Hepatic stellate cell (primary cell): ENCODE measurements around the gene EMC6.
A peak's percentile ranks its signal among the peaks of the same experiment; 100 is the strongest.

Source experiments
- DNase-seq: peaks from one replicate; pipeline ENCODE4 v3.0.0; 2011; ENCODE audit warnings: low spot score

Gene EMC6

DNA sequence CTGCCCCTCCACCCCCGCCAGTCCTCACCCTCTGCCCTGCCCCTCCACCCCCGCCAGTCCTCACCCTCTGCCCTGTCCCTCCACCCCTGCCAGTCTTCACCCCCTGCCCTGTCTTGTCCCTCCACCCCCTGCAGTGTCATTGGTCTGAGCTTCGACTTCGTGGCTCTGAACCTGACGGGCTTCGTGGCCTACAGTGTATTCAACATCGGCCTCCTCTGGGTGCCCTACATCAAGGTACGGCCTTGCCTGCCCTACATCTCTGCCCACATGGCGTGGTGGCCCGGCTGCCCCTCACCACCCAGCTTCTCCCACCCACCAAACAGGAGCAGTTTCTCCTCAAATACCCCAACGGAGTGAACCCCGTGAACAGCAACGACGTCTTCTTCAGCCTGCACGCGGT lies 12.3 kb upstream of the EMC6 start:
- no peak for DNase-seq

DNA sequence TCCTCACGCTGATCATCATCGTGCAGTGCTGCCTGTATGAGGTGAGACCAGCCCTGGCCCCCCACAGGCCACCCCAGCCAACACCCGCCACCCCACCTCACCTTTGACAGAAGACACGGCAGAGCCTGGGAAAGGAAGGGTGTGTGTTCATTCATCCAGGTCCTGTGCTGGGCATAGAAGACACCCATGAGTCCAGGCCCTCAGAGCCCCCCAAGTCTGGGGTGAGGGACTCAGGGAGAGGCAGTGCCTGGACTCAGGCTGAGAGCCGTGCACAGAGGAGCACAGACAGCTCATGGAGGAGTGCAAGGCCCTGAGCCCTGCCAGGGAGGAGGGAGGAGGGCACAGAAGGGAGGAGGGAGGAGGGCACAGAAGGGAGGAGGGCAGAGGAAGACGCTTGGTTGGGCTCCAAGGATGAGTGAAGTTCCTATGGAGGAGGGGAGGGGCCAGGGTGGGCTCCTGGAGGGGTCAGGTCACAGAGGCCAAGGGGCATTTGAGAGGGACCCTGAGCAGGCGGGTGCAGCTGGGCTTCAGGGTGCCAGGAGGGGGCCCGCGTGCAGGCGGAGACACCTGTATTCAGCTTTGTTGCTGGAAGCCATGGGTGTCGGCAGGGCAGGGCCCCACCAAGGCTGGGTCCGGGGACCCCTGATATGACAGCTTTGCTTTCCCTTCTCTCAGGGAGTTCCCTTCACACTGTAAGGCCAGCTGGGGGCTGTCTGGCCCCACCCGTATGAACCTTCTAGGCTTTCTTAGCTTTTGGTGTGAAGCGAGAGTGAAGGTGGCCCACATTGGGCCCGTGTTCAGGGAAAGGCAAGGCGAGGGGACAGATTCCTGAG lies 11.6 kb upstream of the EMC6 start:
- DNase-seq, result no peak

DNA sequence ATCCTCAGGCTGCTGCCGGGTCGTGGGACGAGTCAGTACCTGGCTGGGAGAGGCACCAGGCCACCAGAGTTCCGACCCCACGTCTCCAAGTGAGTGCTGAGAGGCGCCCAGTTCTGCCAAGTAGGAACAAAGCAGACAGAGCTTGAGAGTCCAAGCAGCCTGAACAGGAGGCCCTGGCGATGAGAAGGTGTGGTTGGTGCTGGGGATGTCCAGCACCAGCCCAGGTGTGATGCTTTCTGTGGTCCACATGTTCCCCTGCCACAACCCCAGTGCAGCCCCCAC lies 11.1 kb upstream of the EMC6 start:
- no peak for DNase-seq

DNA sequence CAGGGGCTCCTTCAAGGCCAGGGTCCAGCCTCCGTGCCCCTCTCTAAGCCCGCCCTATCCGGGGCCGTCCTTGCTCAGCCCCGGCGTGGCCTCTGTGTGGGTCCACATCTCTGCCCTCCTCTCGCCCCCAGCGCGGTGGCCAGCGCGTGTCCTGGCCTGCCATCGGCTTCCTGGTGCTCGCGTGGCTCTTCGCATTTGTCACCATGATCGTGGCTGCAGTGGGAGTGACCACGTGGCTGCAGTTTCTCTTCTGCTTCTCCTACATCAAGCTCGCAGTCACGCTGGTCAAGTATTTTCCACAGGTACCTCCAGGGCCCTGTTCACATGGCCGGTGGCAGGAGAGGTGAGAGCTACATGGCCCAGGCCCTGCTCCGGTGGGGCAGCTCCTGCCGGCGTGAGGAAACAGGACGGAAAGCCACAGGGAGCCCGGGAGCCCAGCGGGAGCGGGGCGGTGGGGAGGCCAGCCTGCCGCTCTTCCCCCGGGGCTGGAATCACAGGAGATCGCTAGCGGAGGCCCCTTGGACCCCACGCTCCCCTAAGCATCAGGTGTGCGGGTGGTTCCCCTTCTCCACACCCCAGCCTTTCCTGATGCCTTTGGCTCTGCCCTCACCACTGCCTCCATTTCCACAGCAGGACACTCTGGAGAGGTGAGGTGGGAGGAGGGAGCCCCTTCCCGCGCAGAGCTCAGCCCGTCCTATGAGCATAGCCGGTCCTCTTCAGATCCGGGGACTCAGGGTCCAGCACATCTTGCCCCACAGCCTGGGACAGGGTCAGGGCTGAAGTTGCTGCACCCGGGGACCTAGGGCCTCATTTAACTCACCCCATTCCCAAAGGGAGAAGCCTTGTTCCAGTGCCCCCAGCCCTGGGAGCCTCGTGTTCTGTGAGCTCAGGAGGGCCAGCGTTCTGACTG lies 10.5 kb upstream of the EMC6 start:
- no peak for DNase-seq

DNA sequence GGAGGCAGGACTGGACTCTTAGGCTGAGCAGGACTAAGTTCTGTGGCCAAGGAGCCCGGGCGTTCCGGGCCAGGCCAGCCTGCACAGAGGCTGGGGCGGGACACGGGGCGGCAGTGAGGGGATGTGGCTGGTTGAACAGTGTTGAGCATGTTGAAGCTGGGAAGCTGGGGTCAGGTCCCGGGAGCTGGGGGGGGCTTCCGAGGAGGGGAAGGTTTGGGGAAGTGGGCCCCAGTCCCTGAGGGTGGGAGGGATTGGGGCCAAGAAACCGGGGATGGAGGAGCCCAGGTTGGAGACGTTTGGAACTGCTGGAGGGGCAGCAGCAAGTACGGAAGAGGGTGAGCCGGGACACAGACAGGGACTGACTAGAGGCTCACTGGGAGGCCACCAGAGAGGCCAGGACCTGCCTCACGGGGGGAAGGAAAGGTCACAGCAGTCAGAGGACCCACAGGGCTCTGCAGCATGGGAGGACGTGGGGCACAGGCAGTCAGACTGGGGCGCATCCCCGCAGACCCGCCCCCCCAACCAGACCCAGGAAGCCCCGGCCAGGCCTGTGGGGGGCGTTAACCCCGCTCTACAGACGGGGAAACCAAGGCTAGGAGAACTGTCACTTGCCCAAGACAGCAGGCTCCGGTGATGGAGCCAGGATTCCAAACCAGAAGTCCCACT lies 9.7 kb upstream of the EMC6 start:
- DNase-seq, result no peak

DNA sequence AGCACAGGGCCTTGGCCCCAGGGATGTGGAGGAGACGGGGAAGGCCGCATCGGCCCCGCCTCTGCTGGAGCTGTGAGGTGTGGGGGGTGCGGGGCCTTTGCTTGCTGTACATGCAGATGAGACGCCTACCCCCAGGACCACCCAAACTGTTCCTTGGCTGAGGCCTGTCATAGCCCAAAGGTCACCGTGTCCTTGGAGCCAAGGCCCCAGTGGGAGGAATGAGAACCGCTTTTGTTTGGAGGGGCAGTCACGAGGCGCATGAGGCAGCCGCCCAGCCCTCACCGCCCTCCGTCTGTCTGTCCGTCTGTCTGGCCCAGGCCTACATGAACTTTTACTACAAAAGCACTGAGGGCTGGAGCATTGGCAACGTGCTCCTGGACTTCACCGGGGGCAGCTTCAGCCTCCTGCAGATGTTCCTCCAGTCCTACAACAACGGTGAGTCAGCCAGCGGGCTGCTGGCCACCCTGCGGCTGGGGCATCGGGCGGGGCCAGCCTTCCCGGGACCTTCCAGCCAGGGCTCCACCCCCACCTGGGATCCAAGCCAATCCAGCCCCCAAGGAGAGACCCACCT lies 9.0 kb upstream of the EMC6 start:
- DNase-seq, result peak; percentile 87

DNA sequence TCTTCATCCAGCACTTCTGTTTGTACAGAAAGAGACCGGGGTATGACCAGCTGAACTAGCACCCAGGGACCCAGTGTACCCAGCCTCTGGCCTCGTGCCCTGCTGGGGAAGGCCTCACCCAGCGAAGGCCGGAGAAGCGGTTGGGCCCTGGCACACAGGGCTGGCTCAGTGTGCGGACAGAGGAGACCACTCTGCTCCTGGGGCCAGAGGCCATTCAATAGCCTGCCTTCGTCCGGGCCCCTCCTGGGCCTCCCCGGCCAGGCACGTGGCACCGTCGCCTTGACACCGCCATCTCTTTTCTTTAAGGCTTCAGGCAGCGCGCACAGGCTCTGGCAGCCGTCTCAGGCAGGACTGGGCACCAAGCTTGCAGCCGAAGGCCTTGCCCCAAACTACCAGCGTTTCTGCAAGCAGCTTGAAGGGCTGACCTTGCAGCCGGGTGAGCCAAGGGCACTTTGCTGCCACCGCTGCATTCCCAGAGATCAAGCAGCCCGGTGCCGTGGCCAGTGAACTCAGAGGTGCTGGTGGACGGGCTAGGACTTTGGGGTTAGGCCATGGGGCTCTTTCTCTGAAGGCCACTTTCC lies 8.2 kb upstream of the EMC6 start:
- no peak for DNase-seq

DNA sequence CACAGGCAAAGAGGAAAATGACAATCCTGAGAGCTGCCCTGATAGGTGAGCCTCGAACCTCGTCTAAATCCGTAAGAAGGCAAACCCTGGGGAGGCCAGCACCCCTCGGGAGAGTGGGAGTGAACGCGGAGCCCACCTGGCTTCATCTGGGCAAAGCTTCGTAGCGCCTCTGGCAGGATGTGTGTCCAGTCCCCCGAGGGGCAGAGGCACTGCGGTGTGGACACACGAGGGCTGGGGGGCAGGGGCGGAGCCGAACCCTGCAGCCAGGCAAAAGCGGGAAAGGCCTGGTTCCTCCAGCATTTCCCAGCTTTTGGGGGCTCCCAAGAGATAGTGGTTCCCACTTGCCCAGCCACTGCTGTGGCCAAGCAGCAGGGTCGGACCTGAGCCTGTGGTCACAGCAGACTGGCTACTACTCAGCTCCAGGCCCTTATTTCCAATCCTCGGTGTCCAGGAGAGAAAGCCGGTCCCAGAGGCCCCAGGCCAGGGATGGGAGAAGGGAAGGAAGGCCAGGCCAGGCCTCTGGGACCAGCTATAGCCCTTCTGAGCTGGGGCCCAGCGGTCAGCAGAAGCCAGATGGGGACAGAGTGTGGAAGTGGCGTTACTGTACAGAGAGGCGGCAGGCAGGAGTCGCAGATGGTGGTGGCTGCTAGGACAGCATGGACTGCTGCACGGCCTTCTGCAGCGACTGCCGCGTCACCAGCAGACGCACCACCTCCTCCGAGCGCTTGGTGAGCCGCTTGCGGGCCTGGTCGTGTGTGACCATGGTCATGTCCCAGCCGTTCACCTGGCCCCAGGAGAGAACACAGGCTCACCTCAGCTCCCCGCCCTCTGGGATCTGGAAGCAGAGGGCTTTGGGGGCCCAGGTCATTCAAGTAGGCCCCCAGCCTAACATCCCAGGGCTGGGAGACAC lies 5.3 kb upstream of the EMC6 start:
- no peak for DNase-seq

DNA sequence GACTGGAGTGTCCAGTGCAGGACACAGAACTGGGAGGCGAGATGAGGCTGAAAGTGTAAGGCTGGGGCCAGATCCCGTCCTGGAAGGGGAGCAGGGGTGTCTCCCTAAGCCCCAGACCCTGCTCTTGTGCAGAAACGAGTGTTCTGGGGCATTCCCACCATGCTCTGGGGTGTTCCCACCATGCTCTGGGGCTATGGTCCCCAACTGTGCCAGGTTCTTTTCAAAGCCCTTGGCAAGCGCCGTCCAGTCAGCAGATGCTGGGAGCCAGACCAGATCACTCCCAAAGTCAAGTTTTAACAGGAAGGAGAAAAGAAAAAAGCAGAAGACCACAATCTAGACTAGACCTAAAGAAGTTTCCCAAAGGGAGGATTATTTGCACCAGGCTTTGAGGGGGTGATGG lies 2.8 kb upstream of the EMC6 start:
- no peak for DNase-seq

DNA sequence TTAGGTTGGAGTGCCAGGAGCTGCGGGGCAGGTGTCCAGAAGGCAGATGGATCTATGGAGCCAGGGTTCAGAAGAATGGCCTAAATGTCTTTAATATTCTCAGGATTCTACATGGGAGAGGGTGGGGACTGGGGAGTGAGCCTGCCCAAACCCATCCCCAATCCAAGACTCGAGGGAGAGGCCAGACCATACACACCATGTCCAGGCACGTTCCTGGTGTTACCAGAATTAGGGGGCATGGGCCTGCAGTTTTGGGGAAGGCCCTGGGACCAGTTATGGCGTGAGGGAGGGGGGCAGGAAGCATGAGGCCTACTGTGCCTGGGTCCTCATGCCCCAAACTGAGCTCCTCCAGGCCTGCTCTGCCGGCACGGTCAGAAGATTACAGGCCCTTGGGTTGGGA lies 2.1 kb upstream of the EMC6 start:
- DNase-seq, result no peak

DNA sequence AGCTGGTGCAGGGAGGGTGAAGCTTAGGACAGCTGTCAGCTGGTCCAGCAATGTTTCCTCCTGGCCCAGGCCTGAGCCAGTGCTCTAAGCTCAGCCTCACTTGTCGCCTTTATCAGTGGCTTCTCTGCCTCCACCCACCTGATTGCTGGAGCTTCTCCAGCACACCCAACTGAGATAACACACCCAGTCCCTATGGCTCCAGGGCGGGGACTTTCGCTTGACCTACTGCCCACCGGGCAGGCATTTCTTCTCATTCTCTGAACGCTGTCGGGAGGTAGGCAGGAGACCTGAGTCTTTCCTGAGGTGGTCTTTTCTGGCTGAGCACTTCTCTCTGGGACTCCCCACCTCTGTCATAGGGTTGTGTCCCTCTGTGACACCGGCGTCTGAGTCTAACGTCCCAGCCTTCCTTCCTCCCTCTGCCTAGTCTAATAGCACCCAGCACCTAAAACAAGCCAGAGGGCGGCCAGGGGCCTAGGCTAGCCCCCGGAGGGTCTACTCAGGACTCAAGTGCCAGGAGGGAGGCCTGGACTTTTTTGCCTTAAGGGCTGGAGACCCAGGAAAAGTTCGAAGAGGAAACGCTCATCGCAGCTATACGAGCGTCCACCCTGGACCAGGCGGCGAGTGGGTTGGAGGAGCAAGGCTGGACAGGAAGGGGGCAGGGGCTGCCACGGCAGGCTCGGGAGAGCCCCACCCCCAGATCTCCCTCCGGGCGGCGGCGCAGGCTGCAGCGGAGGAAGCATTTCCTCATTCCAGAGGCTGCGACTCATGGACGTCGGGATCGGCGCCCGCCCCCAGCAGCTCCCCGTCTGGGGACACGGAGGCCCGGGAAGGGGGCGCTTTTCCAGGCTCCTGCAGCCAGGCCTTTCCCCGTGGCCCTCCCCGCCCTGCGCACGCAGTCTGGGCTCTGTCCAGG lies 990 bp upstream of the EMC6 start:
- DNase-seq, result peak; percentile 98

DNA sequence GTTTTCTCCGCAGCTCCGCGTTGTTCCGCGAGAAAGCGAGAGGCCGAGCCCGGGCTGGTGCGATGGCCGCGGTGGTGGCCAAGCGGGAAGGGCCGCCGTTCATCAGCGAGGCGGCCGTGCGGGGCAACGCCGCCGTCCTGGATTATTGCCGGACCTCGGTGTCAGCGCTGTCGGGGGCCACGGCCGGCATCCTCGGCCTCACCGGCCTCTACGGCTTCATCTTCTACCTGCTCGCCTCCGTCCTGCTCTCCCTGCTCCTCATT lies 404 bp downstream of the EMC6 start:
- no peak for DNase-seq

DNA sequence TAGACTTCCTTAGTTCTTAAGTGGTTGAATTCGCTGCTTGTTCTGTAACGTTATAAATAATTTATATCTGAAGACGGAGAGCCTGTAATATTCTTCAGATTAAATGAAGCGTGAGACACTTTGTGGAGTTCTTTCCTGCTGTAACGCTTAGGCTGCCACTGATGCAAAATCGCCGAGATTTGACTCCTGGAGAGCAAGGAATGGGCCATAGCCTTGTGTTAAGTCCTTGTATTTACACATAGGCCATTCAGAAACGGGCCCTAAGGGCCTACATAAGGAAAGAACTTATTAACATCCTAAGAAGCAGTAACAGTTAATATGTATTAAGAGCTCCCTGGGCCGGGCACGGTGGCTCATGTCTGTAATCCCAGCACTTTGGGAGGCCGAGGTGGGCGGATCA lies 936 bp downstream of the EMC6 start:
- DNase-seq, result no peak

DNA sequence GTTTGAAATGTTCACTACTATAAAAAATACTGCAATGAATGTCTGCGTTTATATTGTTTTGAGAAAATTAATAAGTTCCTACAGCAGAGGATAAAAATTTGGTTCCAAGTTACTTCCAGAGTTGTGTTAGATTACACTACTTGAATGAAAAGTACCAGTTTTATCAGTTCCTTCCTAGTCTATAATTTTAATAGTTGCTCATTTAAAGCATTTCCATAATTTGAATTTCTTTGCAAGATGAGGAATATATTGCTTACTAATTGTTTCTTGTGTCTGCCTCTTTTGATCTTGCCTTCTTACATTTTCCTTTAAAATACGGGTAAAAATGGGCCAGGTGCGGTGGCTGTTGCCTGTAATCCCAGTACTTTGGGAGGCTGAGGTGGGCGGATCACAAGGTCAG lies 4.0 kb downstream of the EMC6 start:
- DNase-seq, result no peak

DNA sequence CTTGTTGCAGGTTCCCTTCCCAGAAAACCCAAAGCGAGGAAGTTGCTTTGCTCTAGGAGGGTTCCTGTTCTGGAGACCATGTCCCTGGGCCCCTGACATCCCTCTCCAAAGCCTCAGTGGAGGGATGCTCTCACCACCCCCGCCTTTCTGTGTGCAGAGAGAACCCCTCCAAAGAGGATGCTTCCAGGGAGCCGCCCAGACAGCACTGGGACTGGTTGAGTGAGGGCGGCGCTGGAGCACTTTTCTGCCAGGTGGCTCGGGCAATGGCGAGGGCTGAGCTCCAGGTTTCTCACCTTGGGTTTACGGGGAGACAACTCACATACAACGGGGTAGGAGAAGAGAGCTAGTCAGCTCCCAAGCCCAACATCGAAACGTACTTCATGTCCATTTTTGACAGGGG lies 7.3 kb downstream of the EMC6 start:
- DNase-seq, result no peak

DNA sequence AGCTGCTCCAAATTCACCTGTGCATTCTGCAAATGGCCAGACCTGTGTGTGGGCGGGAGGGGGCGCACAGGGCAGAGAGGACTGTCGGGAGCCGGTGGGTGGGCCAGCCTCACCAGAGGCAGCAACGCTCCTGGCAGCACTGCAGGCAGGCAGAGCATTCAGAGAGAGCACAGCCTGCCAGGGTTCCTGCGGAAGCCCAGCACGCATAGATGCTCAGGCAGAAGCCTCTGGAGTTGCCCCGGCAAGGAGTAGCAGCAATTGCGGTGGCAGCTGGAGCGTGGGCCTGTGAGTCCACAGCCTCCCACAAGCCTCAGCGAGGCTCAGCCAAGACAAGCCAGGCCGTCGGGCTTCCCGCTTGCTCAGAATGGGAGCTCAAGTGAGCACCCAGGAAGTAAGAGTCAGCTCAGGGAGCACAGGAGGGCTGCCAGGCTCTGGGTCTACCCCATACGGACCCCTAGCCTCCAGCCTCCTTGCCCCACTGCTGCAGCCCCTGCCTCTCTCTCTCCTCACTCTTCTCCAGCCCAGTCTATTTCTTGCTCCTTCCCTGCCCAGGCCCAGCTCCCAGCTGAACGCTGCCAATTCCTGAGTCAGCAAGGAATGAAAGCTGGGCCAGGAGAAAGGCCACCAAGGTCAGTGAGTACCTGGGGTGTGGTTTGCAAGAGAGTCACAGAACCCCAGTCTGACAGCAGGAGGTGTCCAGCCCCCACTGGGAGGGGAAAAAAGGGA lies 9.6 kb downstream of the EMC6 start:
- no peak for DNase-seq

DNA sequence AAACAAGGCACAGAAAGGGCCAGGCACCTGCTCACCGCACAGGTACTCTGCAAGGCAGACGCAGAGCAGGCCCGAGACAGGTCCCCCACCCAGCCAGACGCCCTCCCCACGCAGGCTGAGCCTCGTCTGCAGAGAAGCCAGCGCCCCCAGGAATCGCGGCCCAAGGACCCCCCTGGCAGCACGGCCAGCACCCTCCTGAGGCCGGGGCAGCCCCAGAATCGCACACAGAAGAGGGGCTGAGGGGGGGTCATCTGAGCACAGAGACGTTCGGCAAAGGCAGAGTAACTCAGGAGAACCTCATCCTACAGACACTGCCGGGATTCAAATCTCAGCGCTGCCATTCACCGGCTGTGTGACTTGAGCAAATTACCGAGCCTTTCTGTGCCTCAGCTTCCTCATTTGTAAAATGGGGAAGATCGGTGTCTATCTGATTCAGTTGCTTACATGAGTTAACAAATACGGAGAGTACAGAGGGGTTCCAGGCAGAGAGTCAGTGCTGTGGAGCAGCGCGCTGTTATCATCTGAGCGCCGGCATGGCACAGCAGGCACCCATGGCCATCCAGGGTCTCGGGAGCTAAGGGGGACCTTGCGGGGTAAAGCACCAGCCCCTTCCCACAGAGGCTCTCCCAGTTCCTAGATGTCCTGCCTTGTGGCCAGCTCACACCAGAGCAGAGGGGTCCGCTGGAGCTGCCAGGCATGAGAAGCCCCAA lies 10.4 kb downstream of the EMC6 start:
- DNase-seq, result no peak

DNA sequence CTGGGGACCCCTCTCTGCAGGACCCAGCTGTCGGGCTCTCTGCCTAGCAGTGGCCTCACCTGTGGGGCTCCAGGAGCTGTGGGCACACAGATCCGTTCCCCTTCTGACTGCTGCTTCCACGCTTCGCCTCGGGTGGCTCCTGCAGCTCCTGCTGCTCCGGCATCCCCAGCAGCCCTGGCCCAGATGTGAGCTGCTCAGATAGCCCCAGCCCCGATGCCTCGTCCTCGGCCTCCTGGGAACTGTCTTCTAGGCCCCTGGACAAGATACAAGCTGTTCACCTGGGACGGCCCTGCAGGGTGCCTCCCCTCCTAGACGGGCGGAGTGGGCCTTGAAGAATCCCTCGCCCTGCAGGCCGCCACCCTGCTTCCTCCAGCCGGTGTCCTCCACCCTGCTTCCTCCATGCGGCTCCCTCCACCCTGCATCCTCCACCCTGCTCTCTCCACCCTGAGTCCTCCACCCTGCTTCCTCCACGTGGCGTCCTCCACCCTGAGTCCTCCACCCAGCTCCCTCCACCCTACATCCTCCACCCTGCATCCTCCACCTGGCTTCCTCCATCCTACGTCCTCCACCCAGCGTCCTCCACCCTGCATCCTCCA lies 11.0 kb downstream of the EMC6 start:
- DNase-seq, result no peak

DNA sequence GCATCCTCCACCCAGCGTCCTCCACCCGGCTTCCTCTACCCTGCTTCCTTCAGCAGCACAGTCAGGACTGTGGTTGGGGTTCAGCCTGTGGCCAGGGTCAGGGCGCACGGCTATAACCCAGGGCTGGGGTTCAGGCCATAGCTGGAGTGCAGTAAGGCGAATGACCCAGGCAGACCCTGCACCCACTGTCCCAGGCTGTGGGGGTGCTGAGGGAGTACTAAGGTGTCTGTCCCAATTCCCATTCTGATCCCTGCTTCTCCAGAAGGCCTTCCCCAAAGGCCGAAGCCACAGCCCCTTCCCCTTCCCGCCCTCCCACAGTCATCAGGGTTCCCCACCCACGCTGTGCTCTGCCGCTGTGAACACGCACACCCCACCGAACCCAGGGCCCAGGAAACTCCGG lies 12.4 kb downstream of the EMC6 start:
- DNase-seq, result no peak
